ENCODE results near the gene PTPRC. TPM values are rescaled to one million over a fixed set of nuclear protein-coding genes. Genes with fewer than 3 reads are reported as not detected.

Gene PTPRC
- total RNA-seq, 2 donors from 2014 or later: 3.3 to 9.9 TPM

DNA sequence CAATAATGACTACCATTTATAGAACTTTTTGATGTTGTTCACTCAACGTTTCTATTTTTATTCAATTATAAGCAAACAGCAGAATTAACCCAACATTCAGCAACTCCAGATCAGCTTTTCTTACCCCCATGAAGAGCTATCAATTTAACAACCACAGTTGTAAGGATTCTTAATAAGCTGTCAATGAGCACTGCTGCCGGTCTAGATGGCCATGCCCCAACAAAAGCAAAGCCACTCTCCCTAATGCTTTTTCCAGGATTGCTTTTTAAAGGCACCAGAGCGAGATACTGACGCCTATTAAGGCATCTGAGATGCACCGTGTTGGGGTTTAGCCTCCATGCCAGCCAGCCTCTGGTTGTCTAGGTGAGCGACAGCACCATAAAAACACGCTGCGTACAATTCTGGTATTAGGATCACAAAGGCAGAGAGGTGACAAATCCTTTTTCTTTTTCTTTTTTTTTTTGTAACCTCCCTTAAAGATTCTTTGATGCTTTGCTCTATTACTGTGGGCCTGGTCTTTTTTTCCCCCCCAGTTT lies 39.5 kb downstream of the PTPRC start:
- no peaks in the 10 kb centered on the region for H3K36me3 ChIP-seq (replicated peaks in 1 of 2; ENCODE audit: insufficient read depth in 1 of 2, low read depth in 2 of 2)

DNA sequence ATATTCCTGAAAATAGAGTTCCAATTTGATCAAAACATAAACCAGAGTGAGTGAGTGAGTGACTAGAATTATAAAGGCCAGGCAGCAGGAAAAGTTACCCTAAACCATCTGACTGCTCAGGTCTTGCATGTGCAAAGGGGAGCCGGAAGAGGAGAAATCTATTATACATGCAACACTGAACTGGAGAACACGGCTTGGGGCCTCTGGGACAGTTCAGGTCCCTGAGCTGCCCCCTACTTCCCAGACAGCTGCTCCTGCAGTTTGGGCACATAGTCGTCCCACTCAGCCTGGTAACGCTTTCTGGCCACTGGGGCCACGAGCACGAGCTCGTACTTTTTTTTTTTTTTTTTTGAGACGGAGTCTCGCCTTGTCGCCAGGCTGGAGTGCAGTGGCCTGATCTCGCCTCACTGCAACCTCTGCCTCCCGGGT lies 40.1 kb downstream of the PTPRC start:
- WGBS, 2 donors: 86 to 92% methylated on average over 12 of the region's 12 CpGs
- TF ChIP-seq, protein P1, sequence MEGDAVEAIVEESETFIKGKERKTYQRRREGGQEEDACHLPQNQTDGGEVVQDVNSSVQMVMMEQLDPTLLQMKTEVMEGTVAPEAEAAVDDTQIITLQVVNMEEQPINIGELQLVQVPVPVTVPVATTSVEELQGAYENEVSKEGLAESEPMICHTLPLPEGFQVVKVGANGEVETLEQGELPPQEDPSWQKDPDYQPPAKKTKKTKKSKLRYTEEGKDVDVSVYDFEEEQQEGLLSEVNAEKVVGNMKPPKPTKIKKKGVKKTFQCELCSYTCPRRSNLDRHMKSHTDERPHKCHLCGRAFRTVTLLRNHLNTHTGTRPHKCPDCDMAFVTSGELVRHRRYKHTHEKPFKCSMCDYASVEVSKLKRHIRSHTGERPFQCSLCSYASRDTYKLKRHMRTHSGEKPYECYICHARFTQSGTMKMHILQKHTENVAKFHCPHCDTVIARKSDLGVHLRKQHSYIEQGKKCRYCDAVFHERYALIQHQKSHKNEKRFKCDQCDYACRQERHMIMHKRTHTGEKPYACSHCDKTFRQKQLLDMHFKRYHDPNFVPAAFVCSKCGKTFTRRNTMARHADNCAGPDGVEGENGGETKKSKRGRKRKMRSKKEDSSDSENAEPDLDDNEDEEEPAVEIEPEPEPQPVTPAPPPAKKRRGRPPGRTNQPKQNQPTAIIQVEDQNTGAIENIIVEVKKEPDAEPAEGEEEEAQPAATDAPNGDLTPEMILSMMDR (IDR thresholded peaks at IDR 0.05): no peak
- TF ChIP-seq POLR2A (IDR thresholded peaks at IDR 0.05): no peak
- Histone ChIP-seq H3K4me1 (peaks cover 6% of the 10 kb centered on the region), H3K27me3 (peaks cover 0 to 4% of the 10 kb centered on the region in 2 donors), H3K4me3 (no peak overlapping the region), H3K9me3 (no peaks in the 10 kb centered on the region), H3K27ac (no peak overlapping the region), H3K36me3 (replicated peaks in 1 of 2; ENCODE audit: insufficient read depth in 1 of 2, low read depth in 2 of 2) (no peaks in the 10 kb centered on the region)
- no peak for ATAC-seq
- DNase-seq: no peak
- intact Hi-C loops (cut with DNase I): no loop called here

More for the DNA sequence above, 39.5 kb downstream of the PTPRC start:
- Histone ChIP-seq H3K27me3 (peaks cover 0 to 4% of the 10 kb centered on the region in 2 donors), H3K9me3 (no peaks in the 10 kb centered on the region), H3K27ac (no peak overlapping the region), H3K4me3 (no peak overlapping the region), H3K4me1 (peaks cover 6% of the 10 kb centered on the region)
- ATAC-seq: no peak
- intact Hi-C loops (cut with DNase I): no loop called here
- DNase-seq: no peak
- TF ChIP-seq, protein P1 (IDR thresholded peaks at IDR 0.05): no peak
- no peak for TF ChIP-seq POLR2A (IDR thresholded peaks at IDR 0.05)
- 69 to 77% methylated on average over 8 of the region's 8 CpGs for WGBS, 2 donors

- Histone ChIP-seq H3K27ac (no peak overlapping the region), H3K9me3 (no peaks in the 10 kb centered on the region), H3K27me3 (peaks cover 0 to 4% of the 10 kb centered on the region in 2 donors), H3K4me1 (peaks cover 6% of the 10 kb centered on the region), H3K36me3 (replicated peaks in 1 of 2; ENCODE audit: insufficient read depth in 1 of 2, low read depth in 2 of 2) (no peaks in the 10 kb centered on the region), H3K4me3 (no peak overlapping the region)
- ATAC-seq: no peak
- WGBS, 2 donors: 82 to 95% methylated on average over 27 to 30 of the region's 31 CpGs
- intact Hi-C loops (cut with DNase I): no loop called here
- DNase-seq: no peak
- no peak for TF ChIP-seq POLR2A (IDR thresholded peaks at IDR 0.05)
- TF ChIP-seq, protein P1 (IDR thresholded peaks at IDR 0.05): no peak
These were observed 40.8 kb downstream of the PTPRC start for GRCh38 chr1:198679535-198680173.

DNA sequence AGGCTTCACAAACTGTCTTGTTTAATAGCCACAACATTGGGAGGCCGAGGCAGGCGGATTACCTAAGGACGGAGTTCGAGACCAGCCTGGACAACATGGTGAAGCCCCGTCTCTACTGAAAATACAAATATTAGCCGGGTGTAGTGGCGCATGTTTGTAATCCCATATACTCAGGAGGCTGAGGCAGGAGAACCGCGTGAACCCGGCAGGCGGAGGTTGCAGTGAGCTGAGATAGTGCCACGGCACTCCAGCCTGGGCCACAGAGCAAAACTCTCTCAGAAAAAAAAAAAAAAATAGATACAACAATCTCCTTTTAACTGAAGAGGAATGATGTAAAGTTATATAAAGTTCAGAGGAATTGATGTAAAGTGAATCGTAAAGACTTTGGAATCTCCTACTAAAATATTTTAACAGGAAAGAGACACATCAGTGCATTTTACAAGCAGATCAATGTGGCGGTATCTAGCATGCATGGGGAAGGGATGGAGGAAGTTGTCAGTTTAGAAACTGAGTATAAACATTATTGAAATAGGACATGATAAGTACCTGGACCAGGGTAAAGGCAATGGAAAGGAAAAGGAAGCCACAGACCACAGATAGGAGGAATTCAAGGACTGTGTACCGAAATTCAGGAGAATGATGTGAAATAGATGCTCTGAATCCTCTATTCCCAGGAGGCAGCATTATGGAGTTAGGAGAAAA lies 41.5 kb downstream of the PTPRC start:
- TF ChIP-seq, protein P1 (IDR thresholded peaks at IDR 0.05): no peak
- TF ChIP-seq POLR2A (IDR thresholded peaks at IDR 0.05): no peak
- 80 to 92% methylated on average over 15 of the region's 15 CpGs for WGBS, 2 donors
- Histone ChIP-seq H3K27ac (no peak overlapping the region), H3K4me3 (no peak overlapping the region), H3K4me1 (peaks cover 6% of the 10 kb centered on the region), H3K36me3 (replicated peaks in 1 of 2; ENCODE audit: insufficient read depth in 1 of 2, low read depth in 2 of 2) (no peaks in the 10 kb centered on the region), H3K27me3 (peaks cover 0 to 4% of the 10 kb centered on the region in 2 donors), H3K9me3 (no peaks in the 10 kb centered on the region)
- intact Hi-C loops (cut with DNase I): no loop called here
- ATAC-seq (no peak), DNase-seq (no peak)
